HCT116 (cell line): Measurements from ENCODE around the gene NBPF9.
"Not testable (repeated sequence)": the region's sequence is repeated elsewhere in the genome, so short reads cannot be mapped to it uniquely, and the experiment has no call there.

Experiments used
- ATF3 ChIP-seq: IDR thresholded peaks from 2 replicates; pipeline ENCODE4 v1.6.1; 2012
- CTCF ChIP-seq, 3 experiments: fragments of 200-600 bp in 1 of 3; sonication (generic) in 1 of 3; IDR thresholded peaks in 2 of 3; conservative IDR thresholded peaks in 1 of 3; 2 replicates each; pipeline ENCODE4 v1.5.1; 2012 to 2017; ENCODE audit warnings: low read depth in 2 of 3, low read length in 2 of 3, antibody characterized with exemption in 1 of 3, borderline replicate concordance in 1 of 3, control low read depth in 1 of 3, mild to moderate bottlenecking in 1 of 3, mixed read lengths in 1 of 3, mixed run types in 1 of 3, moderate library complexity in 1 of 3; ENCODE audit not compliant: insufficient read depth in 1 of 3
- EGR1 ChIP-seq: IDR thresholded peaks from 2 replicates; pipeline ENCODE4 v1.6.1; 2012; ENCODE audit warnings: low read depth
- JUND ChIP-seq: IDR thresholded peaks from 2 replicates; pipeline ENCODE4 v1.6.1; 2012
- POLR2A ChIP-seq: IDR thresholded peaks from 2 replicates; pipeline ENCODE4 v1.7.0; 2011; ENCODE audit warnings: borderline replicate concordance; ENCODE audit not compliant: insufficient read depth, insufficient read length; ENCODE audit errors: extremely low read depth
- REST ChIP-seq: IDR thresholded peaks from 2 replicates; pipeline ENCODE4 v1.6.1; 2012; ENCODE audit warnings: low read depth
- SP1 ChIP-seq: IDR thresholded peaks from 2 replicates; pipeline ENCODE4 v1.6.1; 2012; ENCODE audit warnings: low read depth
- TF ChIP-seq, protein P1 (sequence below): IDR thresholded peaks from 2 replicates; pipeline ENCODE4 v1.6.1; 2012

DNA sequence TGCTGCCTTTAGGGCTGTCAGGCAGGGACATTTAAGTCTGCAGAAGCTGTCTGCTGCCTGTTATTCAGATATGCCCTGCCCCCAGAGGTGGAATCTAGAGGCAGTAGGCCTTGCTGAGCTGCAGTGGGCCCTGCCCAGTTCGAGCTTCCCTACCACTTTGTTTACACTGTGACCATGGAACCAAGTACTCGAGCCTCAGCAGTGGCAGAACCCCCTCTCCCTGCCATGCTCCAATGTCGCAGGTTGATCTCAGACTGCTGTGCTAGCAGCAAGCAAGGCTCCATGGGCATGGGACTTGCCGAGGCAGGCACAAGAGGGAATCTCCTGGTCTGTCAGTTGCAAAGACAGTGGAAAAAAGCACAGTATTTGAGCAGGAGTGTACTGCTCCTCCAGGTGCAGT lies 60.3 kb downstream of the NBPF9 start:
- TF ChIP-seq CTCF (IDR thresholded peaks at IDR 0.05 in 2 of 3, conservative IDR thresholded peaks at IDR 0.05 in 1 of 3; ENCODE audit: borderline replicate concordance in 1 of 3, insufficient read depth in 1 of 3, low read depth in 2 of 3, low read length in 2 of 3); POLR2A; SP1; ATF3; JUND; EGR1; REST: not testable (repeated sequence)
- TF ChIP-seq, protein P1, sequence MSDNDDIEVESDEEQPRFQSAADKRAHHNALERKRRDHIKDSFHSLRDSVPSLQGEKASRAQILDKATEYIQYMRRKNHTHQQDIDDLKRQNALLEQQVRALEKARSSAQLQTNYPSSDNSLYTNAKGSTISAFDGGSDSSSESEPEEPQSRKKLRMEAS, result not testable (repeated sequence)
